ENCODE data around the gene EPHB1.

- TF ChIP-seq SIN3A (IDR thresholded peaks at IDR 0.05; ENCODE audit: borderline replicate concordance, insufficient read depth, low read length) = no peak
- no peak for TF ChIP-seq POLR2AphosphoS5 (IDR thresholded peaks at IDR 0.05; ENCODE audit: low read depth, low read length)
Observed at GRCh38 chr3:134985864-134986715, 191.0 kb downstream of the EPHB1 start.

Measured in PFSK-1 (cell line).